Erythroblast (primary cell): Measurements from ENCODE around the gene TBC1D13.

ENCODE experiments used
- DNase-seq, 2 experiments: peaks; one replicate each; lab custom pipeline; 2025; lab: John Stamatoyannopoulos, UW
- GATA1 ChIP-seq: IDR thresholded peaks from 2 replicates; pipeline ENCODE4 v1.6.1; 2011; ENCODE audit warnings: low read depth, mild to moderate bottlenecking, control low read depth, low read length, moderate library complexity
- POLR2A ChIP-seq: IDR thresholded peaks from 2 replicates; pipeline ENCODE4 v1.6.1; 2011; ENCODE audit warnings: mild to moderate bottlenecking, low read length

Gene TBC1D13

DNA sequence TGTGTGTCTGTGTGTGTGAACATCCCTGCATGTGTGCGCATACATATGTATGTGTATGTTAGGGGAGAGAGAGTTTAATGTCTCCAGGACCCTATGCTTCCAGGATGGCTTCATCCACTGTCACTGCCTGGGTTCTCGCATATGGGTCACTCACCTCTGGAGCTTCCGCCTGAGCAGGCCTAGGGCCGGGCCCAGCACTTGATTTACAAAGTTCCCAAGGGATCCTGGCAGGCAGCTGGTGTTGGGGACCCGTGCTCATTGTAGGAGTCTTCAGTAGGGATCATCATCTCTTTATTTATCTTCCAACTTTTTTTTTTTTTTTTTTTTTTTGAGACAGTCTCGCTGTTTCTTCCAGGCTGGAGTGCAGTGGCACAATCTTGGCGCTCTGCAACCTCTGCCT is 13.0 kb downstream of the TBC1D13 start:
- DNase-seq: no peak
- TF ChIP-seq GATA1: no peak
- TF ChIP-seq POLR2A: no peak

DNA sequence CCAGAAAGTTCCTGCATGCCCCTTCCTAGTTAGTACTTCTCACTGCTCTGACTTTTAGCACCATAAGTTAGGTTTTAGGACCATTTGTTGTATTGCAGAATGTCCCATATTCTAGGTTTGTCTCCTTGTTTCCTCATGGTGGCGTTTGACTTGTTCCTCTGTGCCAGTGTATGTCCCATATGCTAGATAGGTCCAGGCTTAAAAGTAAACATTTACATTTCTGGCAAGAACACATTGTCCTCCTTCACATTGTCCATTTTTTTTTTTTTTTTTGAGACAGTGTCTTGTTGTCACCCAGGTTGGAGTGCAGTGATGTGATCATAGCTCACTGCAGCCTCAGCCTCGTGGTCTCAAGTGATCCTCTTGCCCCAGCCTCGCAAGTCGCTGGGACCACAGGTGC is 15.4 kb downstream of the TBC1D13 start:
- DNase-seq: no peak
- TF ChIP-seq GATA1 (no peak), POLR2A (no peak)

DNA sequence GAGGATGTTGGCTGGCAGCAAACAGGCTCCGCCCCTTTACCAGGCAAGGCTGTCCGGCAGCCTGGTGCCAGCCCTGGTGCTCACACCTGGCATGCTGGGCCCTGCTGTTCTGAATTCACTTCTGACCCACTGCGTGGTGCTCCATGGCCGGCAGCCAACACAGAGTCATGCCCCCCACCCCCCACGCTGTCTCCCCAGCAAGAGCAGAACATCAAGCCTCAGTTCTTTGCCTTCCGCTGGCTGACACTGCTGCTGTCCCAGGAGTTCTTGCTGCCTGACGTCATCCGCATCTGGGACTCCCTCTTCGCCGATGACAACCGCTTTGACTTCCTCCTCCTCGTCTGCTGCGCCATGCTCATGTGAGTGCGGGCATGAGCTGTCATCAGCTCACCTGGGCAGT is 18.6 kb downstream of the TBC1D13 start:
- no peak for TF ChIP-seq GATA1
- TF ChIP-seq POLR2A: no peak
- no peak for DNase-seq

DNA sequence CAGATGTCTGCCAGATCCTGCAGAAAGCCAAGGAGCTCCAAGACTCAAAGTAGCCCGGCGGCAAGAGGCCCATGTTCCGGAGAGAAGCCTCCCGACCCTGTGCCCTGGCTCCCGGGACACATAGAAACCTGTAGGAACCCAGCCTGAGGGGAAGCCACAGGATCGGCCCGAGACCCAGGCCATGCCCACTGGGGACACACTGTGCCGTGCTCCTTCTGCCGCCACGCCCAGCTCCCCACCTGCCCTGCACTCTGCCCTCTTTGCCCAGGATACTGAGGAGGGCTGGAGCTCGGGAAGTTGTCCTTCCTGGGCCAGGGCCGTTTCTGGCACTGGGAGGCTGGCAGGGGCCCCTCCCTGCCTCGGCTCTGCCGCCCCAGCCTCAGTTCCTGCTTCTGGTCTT is 20.8 kb downstream of the TBC1D13 start:
- TF ChIP-seq GATA1 (no peak), POLR2A (no peak)
- no peak for DNase-seq

DNA sequence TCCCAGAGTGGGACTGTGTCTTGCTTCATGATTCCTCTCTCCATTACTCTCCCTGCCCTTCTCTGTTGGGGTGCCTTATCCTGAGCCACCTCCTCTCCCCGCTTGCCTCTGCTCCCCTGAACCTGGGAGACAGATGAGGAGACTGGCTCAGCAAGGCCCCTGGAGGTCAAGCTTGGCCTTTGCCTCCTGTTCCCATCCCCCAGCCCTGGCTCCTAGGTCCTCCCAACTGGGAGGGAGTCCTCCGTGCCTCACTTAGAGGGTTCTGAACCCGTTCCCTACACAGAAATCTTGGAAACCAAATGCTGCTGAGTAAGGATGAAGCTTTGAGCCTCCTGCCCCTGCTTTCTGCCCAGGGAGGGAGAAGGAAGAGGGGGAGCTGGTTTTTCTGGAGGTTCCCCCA is 21.5 kb downstream of the TBC1D13 start:
- DNase-seq: no peak
- TF ChIP-seq GATA1: no peak
- TF ChIP-seq POLR2A: no peak

DNA sequence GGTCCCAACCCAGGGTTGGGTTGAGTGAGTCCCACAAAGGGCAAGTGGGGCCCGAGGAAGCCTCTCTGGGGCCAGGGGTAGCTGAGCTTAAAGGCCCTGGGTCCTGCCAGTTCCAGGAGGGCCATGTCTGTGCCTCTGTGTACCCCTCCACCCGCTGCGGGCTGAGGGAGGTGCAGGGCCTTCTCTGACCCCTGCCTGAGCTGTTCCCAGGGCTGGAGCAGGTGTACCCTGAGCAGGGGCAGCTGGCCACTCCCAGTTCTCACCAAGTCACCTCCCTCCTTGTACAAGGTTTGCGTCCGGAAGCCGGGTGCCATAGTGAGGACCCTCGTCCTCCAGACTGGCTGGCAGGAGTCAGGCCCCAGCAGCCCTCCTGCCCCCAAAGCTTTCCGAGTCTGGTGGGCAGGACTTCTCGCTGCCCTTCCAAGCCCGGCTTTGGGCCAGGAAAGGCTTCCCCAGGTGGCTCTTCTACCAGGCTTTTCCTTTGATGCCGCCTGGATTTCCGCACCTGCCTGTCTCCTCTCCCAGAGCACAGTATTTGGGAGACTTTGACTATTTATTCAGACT is 22.1 kb downstream of the TBC1D13 start:
- TF ChIP-seq GATA1 (no peak), POLR2A (no peak)
- no peak for DNase-seq

DNA sequence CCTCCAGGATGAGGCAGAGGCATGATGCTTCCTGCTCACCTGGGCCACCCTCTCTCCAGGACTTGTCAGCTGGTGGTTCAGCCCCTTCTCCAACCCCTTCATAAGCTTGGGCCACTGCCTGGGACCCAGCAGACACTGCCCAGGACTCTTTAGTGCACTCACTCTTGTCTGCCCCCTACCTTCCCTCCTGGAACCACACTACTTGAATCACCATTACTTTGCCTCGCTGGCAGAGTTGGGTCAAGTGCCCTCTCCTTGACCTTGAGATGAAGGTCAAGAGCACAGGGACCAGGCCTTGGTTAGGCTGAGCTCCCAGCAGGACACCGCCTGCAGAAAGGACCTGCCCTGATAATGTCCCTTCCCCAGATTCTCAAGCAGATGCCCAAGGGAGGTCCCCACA is 22.8 kb downstream of the TBC1D13 start:
- no peak for TF ChIP-seq GATA1
- TF ChIP-seq POLR2A: no peak
- DNase-seq: no peak

DNA sequence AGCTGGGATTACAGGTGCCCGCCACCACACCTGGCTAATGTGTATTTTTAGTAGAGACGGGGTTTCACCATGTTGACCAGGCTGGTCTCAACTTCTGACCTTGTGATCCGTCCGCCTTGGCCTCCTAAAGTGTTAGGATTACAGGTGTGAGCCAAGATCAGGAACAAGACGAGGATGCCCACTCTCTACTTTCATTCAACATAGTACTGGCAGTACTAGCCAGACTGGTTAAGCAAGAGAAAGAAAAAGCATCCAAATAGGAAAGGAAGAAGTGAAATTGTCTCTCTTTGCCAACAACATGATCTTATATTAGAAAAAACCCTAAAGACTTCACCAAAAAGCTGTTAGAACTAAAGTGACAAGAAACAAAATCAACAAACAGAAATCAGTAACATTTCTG is 23.8 kb downstream of the TBC1D13 start:
- no peak for DNase-seq
- no peak for TF ChIP-seq GATA1
- no peak for TF ChIP-seq POLR2A

DNA sequence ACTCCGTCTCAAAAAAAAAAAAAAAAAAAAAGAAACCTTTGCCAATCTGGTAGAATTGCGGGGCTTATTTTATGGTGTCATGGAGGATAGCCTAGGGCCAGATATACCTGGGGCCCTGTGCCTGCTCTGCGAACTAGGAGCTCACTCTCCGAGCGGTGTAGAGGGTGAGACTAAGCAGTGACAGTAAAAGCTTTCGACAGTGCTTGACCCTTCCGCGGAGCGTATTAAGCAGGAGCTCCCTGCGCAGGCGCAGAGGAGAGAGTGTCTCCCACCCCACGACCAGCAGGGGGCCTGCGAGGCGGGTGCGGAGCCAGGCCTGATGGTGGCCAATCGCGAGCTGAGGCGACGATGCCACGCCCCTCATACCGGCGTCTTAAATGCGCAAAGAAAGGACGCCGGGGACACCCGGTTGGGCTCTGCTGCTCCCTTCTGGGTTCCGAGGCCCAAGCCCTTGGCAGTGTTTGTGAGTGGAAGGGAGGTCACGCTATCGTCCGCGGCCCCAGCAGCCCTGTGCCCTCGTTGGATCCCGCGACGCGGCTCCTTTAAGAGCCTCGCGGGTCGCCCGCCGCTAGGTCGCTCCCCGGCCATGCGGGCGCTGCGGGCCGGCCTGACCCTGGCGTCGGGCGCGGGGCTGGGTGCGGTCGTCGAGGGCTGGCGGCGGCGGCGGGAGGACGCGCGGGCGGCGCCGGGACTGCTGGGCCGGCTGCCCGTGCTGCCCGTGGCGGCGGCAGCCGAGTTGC is 31.2 kb downstream of the TBC1D13 start, which contains the start of gene ENDOG:
TSS of gene ENDOG (plus strand) at position 402 of the 740 bp plus-strand sequence. CDS start at position 587, 185 bp downstream.
- no peak for TF ChIP-seq GATA1
- peak; percentile 90 for TF ChIP-seq POLR2A
- peak; percentile 99 for DNase-seq

DNA sequence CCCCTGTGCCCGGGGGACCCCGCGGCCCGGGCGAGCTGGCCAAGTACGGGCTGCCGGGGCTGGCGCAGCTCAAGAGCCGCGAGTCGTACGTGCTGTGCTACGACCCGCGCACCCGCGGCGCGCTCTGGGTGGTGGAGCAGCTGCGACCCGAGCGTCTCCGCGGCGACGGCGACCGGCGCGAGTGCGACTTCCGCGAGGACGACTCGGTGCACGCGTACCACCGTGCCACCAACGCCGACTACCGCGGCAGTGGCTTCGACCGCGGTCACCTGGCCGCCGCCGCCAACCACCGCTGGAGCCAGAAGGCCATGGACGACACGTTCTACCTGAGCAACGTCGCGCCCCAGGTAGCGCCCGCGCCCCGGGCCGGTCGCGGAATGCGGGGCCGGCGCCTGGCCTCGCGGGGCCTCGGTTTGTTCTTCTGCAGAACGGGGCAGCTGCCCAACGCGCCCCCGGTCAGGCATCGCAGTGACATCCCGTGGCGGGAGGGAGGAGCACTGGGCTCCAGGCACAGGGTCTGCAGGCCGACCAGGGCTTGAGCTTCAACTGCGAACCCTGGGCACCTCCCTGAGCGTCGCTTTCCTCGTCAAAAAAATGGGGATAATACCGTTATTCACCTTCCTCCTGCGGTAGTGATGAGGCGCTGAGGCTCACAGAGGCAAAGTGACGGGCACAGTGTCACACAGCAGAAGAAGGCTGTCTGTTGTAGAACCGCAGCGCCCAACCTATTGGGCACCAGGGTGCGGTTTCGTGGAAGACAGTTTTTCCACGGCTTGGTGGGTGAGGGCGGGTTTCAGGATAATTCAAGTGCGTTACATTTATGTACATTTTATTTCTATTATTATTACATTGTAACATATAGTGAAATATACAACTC is 32.0 kb downstream of the TBC1D13 start:
- TF ChIP-seq GATA1: no peak
- no peak for TF ChIP-seq POLR2A

DNA sequence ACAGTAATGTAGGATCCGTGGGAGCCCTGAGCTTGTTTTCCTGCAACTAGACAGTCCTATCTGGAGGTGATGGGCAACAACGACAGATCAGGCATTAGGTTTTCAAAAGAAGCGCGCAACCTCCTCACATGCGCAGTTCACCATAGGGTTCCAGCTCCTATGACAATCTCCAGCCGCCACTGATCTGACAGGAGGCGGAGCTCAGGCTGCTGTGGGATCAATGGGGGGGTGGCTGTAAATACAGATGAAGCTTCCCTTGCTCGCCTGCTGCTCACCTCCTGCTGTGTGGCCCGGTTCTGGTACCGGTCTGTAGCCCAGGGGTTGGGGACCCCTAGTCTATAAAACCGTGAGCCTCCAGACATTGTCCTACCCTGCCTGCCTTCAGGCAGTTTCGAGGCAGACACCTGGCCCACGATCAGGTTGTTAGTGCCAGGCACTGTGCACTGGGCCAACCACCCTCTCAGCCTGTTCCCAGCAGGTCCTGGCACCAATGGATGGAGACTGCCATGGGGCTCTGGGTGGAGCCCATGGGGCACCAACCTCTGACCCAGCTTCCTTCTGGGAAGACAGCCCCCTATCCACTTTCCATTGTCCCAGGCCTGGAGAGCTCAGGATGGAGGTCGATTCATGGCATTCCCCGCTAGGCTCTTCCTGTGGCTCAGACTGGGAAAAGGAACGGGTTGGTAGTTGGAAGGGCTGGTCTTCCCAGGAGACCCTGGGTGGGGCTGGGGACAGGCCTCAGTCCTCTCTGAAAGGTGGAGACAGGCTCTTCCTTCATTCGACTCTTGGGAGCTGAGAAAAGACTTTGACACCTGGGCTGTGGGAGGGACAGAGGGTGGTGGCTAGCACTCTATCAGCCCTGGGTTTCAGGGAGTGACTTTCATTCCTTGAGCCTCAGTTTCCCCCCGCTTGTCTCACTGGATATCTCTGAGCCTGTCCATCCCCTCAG is 32.9 kb downstream of the TBC1D13 start:
- peak; percentile 37 to 57 for DNase-seq
- no peak for TF ChIP-seq POLR2A
- no peak for TF ChIP-seq GATA1

More for the DNA sequence above, 32.0 kb downstream of the TBC1D13 start:
- peak in 1 of 2 experiments; percentile 57 for DNase-seq

DNA sequence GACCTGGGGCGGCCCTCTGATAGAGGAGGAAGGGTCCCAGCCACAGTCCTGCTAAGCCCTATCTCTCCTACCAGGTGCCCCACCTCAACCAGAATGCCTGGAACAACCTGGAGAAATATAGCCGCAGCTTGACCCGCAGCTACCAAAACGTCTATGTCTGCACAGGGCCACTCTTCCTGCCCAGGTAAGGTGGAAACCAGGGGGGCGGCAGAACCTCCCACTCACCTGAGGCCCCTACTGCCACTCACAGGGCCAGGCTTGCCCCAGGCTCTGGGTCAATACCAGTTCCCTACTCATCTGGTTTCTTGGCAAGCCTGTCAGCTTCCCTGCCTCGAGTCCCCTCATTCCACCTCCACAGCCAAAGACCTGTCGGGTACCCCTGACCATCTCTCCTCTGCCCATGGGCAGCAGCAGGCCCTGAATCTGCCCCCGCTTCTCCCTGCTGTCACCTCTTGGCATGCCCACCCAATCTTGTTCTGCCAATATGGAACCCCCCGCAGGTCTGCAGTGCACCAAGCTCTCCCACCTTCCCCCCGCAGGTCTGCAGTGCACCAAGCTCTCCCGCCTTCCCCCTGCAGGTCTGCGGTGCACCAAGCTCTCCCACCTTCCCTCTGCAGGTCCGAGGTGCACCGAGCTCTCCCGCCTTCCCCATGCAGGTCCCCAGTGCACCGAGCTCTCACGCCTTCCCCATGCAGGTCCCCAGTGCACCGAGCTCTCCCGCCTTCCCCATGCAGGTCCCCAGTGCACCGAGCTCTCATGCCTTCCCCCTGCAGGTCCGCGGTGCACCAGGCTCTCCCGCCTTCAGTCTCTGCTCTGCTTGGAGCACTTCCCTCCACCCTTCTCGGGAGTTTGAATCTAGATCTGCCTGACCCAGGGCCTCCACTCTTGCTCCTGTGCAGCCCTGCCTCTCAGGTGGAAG is 33.9 kb downstream of the TBC1D13 start:
- TF ChIP-seq GATA1 (no peak), POLR2A (no peak)
- DNase-seq: no peak
